Left cardiac atrium (tissue), 4 donors: ENCODE results near the gene UTS2R. TPM values are rescaled to one million over a fixed set of nuclear protein-coding genes. Genes with fewer than 3 reads are reported as not detected.

Experiments used
- ATAC-seq, 2 donors: fragments of 200-7000 bp; cut with Tn5 transposase; one replicate each; pipeline ENCODE4 v1.9.1; 2020; ENCODE audit warnings: mild to moderate bottlenecking in 2 of 2, moderate library complexity in 2 of 2
- DNase-seq: peaks from one replicate; pipeline ENCODE4 v3.0.0-alpha.2; 2020
- intact Hi-C, 2 donors: fragments of 100-400 bp; cut with DNase I; formaldehyde crosslinking; loops; one replicate each; pipeline versions ENCODE4 v1.14.1 to v1.15.1; 2022 to 2023
- total RNA-seq, 2 donors: library from RNA; stranded (reverse); fragmentation: NEBNext Ultra II Directional; extraction: Animal tissue kit (Norgen Biotek cat#: 25700); gene quantifications; one replicate each; pipeline ENCODE4 v1.2.1, GENCODE V29; 2021
- donor health status: DM: no; HTN: yes; CAD: no.
- donor health status: DM: no; HTN: yes; CAD: no; lungs with severe emphysema.
- donor health status: DM: yes; HTN: yes; CAD: no.
- donor health status: Dilated cardiomyopathy.

UTS2R gene
- total RNA-seq, 2 donors from 2014 or later: 0.32 to 1.4 TPM

DNA sequence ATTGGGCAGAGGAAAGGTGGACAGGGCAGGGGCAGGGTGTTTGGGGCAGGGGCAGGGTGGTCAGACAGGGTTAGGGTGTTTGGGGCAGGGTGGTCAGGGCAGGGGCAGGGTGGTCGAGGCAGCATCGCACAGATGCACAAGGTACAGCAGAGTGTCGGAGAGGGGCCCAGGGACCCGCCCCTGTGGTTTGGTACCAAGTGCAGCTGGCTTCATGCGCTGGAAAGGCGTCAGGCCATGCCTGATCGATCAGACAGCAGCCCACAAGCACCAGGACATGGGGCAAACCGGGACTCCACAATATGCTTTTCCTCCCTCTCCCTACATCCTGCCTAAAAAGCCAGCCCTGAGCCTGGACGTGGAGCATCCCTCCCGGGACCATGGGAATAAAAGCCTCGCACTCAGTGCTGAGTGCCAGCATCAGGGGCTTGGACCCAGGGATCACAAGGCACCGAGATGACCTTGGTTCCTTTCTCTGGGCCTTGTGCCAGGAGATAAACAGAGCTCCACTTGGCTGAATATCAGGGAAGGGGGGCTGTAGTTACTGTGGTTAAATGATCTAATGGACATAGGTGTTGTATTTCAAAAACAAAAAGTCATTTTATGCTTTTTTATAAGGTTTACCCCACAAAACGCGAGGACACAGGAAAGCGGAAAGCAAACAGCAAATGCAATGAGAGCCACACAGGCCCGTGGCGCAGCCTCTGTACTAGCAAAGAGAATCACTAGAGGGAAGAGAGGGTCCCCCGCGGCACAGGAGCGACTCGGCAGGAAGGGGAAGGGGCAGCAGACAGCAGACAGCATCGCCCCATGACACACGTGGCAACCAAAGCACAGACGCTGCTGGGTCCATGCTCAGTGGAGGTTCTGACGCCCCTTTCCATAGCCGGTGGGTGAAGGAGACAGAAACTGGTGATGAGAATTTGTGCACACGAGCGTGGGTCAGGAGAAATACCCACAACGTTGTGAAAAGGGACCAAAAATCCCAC lies 41.3 kb downstream of the UTS2R start:
- intact Hi-C loops: no loop called here
- no peak for DNase-seq
- no peak for ATAC-seq

DNA sequence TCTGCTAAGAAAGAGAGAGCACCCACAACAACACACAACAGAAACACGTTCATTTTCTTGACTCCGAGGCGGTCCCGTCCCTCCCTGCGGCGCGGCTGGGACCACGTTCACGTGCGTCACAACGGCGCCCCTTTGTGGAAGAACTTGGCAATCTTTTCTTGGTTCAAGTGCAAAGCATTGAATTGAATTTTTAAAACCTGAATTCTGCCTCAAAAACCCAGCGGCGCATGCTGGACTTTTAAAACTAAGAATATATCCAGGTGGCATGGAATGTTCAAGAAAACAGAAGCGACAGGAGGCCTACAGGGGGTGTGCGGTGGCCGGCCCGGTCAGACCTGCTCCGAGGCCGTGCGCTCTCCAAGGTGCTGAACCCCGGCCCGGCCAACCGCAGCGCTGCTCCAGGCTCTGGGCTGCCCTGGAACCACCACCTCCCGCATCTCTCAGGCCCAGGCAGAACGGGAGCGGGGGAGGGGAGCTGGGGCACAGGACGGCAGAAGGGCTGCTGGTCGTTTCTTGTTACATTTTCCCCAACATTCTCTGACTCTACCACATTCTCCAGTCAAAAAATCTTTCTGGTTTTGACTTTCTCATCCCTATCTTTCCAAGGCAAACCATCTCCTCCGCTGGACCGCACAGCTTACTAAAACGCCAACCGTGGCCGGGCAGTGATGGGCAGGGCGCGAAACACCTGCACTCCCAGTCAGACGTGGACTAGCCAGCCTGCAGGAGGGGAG lies 43.1 kb downstream of the UTS2R start:
- intact Hi-C loops: loop anchor here (2.0 kb wide), 2 partner anchors 60 to 62 kb away; no protein-coding TSS in a partner anchor

DNA sequence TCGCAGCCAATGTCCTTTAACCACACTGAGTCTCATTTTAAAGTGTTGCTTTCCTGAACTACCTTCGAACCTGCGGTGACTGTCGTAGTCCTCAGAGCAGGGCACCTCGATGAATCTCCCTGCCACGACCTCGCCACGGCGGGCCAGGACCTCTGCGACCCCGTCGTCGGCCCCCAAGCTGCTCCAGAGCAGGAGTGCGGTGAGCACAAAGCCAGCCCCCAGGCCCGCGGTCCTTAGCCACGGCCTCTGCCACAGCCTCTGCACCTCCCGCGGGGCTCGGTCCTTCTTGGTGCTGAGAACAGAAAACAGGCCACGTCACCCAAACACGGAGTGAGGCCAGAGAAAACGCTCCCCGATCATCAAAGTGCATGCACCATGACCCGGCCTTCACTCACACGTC lies 43.8 kb downstream of the UTS2R start:
- ATAC-seq (no peak), DNase-seq (no peak)
- intact Hi-C loops: loop anchor here (2.0 kb wide), 2 partner anchors 61 to 63 kb away; no protein-coding TSS in a partner anchor

More for the DNA sequence above, 43.1 kb downstream of the UTS2R start:
- DNase-seq: peak; percentile 81
- peak; percentile 67 to 73 for ATAC-seq

DNA sequence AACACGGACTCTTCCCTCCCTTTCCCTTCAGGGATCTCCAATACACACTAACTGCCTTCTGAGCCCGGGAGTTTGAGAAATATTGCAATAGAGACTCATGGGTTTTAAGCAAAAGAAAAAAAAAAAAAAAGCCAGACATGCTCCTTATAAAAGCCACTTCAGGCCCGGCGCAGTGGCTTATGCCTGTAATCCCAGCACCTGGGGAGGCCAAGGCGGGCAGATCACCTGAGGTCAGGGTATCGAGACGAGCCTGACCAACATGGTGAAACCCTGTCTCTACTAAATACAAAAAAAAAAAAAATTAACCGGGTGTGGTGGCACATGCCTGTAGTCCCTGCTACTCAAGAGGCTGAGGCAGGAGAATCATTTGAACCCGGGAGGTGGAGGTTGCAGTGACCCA lies 44.2 kb downstream of the UTS2R start:
- ATAC-seq (no peak), DNase-seq (no peak)
- intact Hi-C loops: loop anchor here (2.0 kb wide), 2 partner anchors 61 to 63 kb away; no protein-coding TSS in a partner anchor

DNA sequence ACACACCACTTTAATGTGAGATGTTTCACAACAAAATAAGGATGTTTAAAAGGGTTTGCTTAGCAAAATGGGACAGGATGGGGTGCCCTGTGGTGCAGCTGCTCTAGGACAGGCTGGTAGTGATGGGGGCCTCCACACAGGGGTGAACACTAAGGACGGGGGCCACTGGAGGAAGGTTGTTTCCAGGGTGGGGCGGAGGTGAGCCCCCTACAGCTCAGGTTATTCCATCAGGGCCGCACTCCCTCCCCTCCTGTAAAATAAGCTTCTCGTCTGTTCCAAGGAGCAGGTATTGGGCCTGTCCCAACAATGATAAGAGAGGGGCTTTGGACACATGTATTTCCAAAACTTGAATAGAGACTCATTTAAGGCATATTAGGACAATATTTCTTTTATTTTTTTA lies 44.7 kb downstream of the UTS2R start:
- ATAC-seq (no peak), DNase-seq (no peak)
- intact Hi-C loops: no loop called here

DNA sequence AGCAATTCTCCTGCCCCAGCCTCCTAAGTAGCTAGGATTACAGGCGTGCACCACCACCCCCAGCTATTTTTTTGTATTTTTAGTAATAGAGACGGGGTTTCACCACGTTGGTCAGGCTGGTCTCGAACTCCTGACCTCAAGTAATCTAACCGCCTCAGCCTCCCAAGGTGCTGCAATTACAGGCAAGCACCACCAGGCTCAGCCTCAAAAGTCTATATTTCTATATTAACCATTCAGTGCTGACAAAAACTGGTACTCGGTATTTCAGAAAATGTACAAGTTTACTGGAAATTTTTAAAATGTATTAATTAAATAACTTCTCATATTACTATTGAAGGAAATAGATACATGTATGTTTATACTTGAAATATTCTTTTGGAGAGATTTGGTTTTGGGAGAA lies 45.2 kb downstream of the UTS2R start:
- ATAC-seq (no peak), DNase-seq (no peak)
- intact Hi-C loops: no loop called here

DNA sequence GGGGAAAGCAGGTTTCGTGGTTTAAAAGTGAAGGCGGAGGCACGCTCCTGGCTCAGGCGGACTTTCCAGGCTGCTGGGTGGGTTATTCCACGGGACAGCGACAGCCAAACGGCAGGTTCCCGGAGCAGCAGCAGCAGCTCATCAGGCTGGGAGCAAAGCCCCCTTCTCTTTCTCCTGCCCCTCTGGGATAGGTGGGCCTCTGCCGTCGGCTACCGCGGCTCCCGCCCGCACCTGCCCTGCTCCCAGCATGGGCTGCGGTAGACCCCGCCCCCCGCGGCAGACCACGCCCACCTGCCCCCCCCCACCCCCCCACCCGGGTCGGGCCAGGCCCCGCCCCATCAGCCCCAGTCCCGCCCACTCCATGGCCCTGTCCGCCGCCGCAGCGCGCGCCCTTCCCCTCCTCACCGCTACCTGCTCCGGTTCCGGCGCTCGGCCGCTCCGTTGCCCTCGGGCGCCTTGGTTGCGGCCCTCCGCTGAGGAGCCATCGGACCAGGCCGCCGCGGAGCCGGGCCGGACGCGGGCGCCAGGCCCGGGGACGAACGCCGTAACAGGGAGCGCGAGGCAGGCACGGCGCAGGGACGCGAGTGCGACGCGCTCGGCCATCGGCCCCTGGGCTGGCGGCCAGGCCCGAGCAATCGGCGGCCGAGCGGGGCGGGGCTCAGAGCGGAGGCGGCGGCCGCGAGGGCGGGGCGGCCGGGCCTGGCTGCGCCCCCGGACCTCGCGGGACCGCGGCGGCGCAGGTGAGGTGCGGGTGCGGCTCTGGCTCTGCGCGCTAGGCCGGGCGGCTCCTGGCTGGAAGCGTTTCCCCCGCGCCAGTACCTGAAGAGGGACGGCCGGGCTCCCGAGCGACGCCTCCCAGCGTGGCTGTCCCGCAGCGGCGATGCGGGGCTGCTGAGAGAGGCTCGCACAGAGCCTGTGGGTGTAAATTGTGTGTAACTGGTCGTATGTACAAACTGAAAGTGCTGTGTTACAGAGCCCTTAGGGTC lies 46.7 kb downstream of the UTS2R start, which contains the start of the genes HEXD and OGFOD3:
TSS of gene HEXD (plus strand) at position 347 of the 986 bp plus-strand sequence. CDS start 1,453 bp downstream, outside the sequence.
TSS of gene OGFOD3 (minus strand) at position 586 of the 986 bp plus-strand sequence. CDS start at position 485, 101 bp downstream.
- peak; percentile 87 for DNase-seq

DNA sequence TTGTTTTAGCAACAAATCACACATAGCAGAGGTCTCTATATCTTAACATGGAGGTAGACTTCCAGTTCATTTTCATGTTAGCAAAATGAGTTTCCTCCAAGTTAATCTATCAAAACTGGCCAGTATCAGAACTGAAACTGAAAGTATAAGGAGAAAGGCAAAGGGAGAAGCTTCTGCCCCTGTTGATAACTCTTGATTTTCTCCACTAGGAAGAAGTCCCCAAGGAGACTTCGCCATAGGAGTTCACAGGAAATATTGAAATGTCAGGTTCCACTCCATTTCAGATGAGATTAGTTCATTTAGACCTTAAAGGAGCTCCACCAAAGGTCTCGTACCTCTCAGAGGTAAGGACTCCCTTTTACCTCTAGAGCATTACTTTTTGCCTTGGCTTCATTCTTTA lies 48.0 kb downstream of the UTS2R start:
- intact Hi-C loops: no loop called here
- DNase-seq (no peak), ATAC-seq (no peak)

More for the DNA sequence above, 46.7 kb downstream of the UTS2R start, which contains the start of the genes HEXD and OGFOD3:
- intact Hi-C loops: no loop called here
- ATAC-seq: peak; percentile 96

DNA sequence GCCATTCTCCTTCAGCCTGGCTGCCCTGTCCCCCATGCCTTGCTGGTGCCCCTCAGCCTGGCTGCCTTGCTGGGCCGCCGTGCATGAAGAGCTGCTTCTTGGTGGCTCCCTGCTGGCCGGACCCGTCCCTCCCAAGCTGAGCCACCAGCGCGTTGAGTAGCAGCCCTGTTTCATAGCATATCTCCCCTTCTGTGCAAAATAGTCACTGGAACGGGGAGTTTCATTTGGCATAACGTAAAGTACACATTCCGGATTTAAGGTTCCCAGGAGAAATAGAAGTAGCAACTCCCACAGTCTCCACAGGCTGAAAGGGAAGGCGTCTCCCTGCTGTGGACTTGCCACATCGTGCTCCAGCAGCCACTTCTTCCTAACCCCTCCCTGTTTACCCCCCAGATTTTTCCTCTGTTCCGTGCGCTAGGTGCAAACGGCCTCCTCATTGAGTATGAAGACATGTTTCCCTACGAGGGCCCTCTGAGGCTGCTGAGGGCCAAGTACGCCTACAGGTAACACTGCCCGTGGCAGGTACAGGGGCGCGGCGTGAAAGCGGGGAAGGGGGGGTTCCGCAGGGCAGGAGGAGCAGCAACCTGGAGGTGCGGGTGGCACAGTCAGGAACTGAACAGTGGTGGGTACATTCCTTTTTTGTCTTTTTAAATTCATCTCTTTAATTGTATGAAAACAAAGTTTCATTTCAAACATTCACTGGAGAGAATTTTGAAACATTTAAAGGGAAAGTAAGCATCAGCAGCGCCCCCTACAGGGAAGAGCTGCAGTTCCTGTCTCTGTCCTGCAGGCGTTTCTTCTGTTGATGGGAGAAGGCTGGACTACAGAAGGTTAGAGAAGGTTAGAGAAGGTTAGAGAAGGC lies 52.7 kb downstream of the UTS2R start:
- intact Hi-C loops: no loop called here
- no peak for DNase-seq
- peak in 1 of 2 donors; percentile 27 for ATAC-seq

DNA sequence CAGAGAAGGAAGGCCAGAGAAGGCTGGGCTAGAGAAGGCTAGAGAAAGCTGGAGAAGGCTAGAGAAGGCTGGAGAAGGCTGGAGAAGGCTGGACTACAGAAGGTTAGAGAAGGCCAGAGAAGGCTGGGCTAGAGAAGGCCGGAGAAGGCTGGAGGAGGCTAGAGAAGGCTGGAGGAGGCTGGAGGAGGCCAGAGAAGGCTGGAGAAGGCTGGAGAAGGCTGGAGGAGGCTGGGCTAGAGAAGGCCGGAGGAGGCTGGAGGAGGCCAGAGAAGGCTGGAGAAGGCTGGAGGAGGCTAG lies 53.2 kb downstream of the UTS2R start:
- DNase-seq (no peak), ATAC-seq (no peak)
- intact Hi-C loops: no loop called here

Other genes with a start within 250 kb of the UTS2R start
- 10 to 100 TPM; 11.9 to 17.2 TPM for gene CCDC57, start 158.9 kb upstream of the UTS2R start, total RNA-seq
- gene SLC16A3, start 142.7 kb upstream of the UTS2R start, total RNA-seq: 10 to 100 TPM; 18.4 to 35.7 TPM
- 10 to 100 TPM; 63.6 to 88.2 TPM for gene CSNK1D, start 98.1 kb upstream of the UTS2R start, total RNA-seq
- 1 to 10 TPM in 1 of 2 donors, under 1 TPM in 1; 0.60 to 1.8 TPM for gene CD7, start 54.2 kb upstream of the UTS2R start, total RNA-seq
- 10 to 100 TPM in 1 of 2 donors, 1 to 10 TPM in 1; 6.6 to 12.6 TPM for gene SECTM1, start 38.0 kb upstream of the UTS2R start, total RNA-seq
- gene TEX19, start 12.5 kb upstream of the UTS2R start, total RNA-seq: not detected
- gene HEXD, start 46.6 kb downstream of the UTS2R start, total RNA-seq: 10 to 100 TPM; 14.3 to 16.3 TPM
- 10 to 100 TPM; 27.2 to 32.0 TPM for gene OGFOD3, start 46.8 kb downstream of the UTS2R start, total RNA-seq
- 10 to 100 TPM; 42.1 to 43.6 TPM for gene CYBC1, start 79.0 kb downstream of the UTS2R start, total RNA-seq
- gene NARF, start 87.0 kb downstream of the UTS2R start, total RNA-seq: 10 to 100 TPM; 63.7 to 65.9 TPM
- gene FOXK2, start 148.0 kb downstream of the UTS2R start, total RNA-seq: 10 to 100 TPM; 35.9 to 53.9 TPM